NOMO-1 (cell line): ENCODE results near the gene RNF126.
A peak's percentile ranks its signal among the peaks of the same experiment; 100 is the strongest.
"Not testable (repeated sequence)": the region's sequence is repeated elsewhere in the genome, so short reads cannot be mapped to it uniquely, and the experiment has no call there.

Experiments
- DNase-seq, 2 experiments: peaks; one replicate each; lab custom pipeline; 2025; ENCODE audit not compliant: unreplicated experiment in 2 of 2; lab: John Stamatoyannopoulos, UW

Gene RNF126

DNA sequence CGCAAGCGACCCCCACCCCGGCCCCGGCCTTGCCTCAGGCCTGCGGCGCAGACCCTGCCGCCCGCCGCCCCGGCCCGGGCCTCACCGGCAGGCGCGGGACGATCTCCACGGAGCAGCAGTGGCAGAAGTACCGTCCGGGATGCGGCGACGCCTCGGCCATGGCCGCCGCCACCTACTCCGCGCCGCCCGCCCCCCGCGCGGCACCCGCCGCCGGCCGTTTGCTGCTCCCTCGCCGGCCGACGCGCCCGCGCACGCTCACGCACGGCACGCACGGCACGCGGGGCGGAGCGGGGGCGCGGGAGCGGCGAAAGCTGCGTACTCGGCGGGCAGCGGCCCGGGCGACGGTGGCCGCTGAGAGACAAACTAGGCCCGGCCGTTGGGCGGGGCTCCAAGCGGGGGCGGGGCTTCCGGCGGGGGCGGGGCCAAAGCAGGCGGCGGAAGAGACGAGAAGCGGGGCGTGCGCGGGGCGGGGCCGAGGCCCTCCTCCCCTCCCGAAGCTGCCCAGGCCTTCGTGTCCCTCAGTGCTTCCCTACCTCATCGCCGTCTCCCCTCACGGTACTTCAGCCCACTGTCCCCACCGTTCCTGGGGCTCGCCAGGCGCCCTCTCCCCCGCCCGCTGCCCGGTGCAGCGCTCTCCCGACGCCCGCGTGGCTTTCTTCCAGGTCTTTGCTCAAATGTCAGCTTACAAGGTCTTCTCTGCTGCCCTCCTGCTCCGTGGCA, at the start of gene RNF126:
Gene RNF126 (minus strand): TSS at position 253 of the 720 bp plus-strand sequence. CDS start 93 bp downstream, at position 160.
- DNase-seq: peak; percentile 84 to 95

GRCh38 chr19:711254-711653, 48.2 kb upstream of the RNF126 start:
- no peak for DNase-seq

DNA sequence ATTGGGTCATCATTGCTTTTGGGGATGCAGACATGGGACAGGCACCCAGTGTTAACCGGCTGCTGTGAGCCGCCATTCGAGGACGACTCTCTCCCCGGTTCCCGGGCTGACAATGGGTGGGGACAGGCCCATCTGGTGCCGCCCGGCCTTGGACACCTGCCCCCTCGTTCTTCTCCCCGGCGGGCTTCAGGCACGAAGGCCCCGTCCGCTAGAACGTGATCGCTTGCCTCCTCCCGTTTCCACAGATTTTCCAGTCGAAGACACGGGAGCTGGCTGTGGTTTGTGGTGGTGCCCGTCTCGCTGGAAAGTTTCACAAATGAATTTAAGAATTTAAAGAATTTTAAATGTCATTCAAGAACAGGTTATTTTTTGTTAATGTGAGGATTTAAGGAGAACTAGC, 47.8 kb upstream of the RNF126 start:
- no peak for DNase-seq

GRCh38 chr19:709965-710571, 47.1 kb upstream of the RNF126 start:
- no peak for DNase-seq

- no peak for DNase-seq
These were observed 46.4 kb upstream of the RNF126 start for GRCh38 chr19:709196-709964.

- DNase-seq: peak in 1 of 2 experiments; percentile 20
These were observed 45.4 kb upstream of the RNF126 start, which contains the start of gene PALM for GRCh38 chr19:708154-709143. PALM (plus strand) TSS chr19:708935; CDS start chr19:709147, 212 bp downstream.

DNA sequence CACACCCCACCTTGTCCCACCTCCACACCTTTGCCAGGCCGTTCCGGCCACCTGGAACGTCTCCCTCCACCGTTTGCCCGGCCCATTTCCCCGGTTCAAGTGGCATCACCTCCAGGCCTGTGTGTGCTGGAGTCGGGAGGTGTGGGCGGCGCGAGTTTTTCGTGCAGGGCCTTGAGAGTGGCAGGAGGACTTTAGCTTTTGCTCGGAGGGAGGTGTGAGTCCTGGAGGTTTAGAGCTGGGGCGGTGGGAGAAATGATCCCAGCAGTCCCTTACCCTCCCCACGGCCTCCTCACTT, 41.4 kb upstream of the RNF126 start:
- DNase-seq: no peak

DNA sequence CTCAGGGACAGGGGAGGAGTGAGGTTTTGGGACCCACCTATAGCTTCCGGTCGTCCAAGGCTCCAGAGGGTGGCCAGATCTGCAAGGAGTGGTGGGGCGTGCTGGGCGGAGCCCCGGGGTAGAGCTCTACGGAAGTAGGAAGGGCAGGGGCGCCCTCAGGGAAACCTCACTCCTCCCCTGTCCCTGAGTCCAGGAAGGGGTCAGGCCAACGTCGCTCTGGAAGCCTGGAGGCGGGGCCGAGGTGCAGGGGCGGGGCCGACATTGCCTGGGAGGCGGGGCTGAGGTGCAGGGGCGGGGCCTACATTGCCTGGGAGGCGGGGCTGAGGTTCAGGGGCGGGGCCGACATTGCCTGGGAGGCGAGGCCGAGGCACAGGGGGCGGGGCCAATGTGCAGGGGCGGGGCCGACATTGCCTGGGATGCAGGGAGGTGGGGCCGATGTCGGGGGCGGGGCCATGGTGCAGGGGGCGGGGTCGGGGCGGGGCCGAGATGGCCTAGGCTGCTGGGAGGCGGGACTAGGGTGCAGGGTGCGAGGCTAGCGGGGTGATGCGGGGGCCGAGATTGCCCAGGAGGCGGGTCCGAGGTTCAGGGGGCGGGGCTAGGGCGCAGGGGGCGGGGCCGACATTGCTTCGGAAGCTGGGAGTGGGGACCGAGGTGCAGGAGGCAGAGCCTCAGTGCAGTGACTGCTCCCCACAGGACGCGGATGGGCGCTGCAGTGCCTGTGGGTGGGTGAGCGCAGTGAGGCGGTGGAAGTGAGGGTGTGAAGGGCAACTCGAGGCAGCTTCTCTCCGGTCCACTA, 40.8 kb upstream of the RNF126 start:
- DNase-seq: peak; percentile 95 to 98

DNA sequence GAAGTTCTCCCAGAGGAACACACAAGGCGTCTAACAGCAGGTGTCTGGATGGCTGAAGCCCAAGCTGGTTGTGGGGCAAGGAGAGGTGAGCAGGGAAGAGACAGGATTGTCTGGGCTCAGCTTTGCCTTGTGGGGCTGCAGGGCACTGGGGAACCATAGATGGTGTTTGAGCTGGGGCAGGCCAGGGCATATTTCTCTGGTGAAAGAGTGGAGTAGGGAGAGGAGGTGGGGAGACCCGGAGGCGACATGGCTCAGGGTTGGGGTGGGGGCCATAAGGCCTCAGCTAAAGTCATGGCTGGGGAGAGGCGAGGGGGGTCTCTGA, 40.3 kb upstream of the RNF126 start:
- no peak for DNase-seq

GRCh38 chr19:702847-703246, 39.8 kb upstream of the RNF126 start:
- DNase-seq: not testable (repeated sequence)

GRCh38 chr19:699885-700284, 36.9 kb upstream of the RNF126 start:
- DNase-seq: peak; percentile 68 to 76

GRCh38 chr19:698529-698928, 35.5 kb upstream of the RNF126 start:
- not testable (repeated sequence) for DNase-seq

GRCh38 chr19:695352-695949, 32.4 kb upstream of the RNF126 start, which contains the start of gene PRSS57:
PRSS57 (minus strand) TSS chr19:695452; CDS start chr19:695430, 22 bp downstream.
- peak; percentile 28 to 59 for DNase-seq

GRCh38 chr19:694481-695351, 31.7 kb upstream of the RNF126 start:
- DNase-seq: no peak

DNA sequence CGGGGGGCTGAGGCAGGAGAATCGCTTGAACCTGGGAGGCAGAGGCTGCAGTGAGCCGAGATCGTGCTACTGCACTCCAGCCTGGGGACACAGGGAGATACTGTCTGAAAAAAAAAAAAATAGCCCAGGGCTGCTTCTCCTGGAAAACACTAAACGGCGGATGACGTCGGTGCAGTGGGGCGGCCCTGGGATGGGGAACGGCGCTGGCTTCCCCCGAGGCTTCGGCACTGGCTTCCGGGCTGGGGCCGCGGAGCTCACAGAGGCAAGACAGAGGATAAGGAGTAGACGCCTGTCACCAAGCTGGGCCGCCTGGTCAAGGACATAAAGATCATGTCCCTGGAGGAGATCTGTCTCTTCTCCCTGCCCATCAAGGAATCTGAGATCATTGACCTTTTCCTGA, 27.2 kb upstream of the RNF126 start:
- no peak for DNase-seq

DNA sequence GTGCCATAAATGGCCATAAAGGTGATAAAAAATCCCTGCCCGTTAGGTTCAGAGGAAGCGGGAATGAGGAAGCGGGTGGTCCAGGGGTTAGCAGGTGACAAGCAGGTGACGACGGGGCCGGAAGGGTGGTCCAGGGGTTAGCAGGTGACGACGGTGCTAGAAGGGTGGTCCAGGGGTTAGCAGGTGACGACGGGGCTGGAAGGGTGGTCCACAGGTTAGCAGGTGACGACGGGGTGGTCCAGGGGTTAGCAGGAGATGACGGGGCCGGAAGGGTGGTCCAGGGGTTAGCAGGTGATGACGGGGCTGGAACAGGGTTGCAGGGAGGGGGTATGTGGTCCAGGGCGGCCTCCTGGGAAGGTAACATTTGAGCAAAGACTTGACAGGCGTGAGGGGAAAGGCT, 26.0 kb upstream of the RNF126 start:
- no peak for DNase-seq

- DNase-seq: no peak
These were observed 25.2 kb upstream of the RNF126 start for GRCh38 chr19:688214-688613.

GRCh38 chr19:687569-688166, 24.7 kb upstream of the RNF126 start:
- DNase-seq: no peak
